ENCODE measurements around the gene PADI6. TPM values are rescaled to one million over a fixed set of nuclear protein-coding genes. Genes with fewer than 3 reads are reported as not detected.

PADI6 gene
- total RNA-seq, 1 experiment from 2014 or later: not detected

DNA sequence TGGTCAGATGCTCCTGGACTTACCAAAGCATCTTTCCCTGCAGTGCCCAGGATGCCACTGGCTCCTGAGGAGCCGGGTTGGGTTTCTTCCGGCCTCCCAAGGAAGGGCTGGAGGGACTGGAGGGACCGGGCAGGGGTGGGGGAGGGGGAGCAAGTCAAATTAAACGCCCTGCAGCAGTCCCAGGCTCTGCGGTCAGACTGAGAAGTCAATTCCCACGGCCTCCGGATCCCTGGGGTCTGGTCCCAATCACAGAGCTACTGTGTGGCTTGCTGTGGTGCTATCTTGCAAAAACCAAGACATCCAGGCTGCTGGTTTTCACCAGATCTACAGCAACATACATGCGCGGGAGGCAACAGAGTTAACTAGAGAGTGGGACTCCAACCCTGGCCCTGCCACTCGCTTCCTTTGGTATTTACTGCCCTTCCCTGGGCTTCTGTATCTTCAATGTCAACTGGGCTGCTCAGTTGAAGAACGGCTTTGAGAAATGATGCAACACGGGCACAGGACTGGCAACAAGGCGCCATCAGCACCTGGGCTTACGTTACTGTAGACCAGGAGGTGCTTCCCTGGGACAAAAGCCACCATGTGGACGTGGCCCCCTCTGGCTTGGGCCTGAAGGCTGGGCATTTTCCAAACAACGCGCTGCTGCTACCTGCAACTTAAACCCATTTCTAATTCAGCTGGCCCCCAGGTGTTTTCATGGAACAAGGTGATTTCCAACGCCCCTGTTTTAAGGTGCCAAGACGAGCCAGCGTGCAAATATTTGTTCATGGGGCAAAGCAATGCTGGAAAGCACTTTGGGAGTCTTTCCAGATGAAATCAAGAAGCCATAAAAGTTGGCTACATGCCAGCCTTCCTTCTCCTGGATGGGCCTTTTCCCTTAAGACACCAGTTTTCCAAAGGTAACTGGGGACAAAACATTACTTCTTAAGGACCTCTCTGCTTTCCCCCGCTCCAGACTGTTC, 56.0 kb downstream of the PADI6 start:
- Histone ChIP-seq H3K27me3 (no peaks in the 10 kb centered on the region), H3K27ac (no peak overlapping the region), H3K4me3 (no peak overlapping the region), H3K36me3 (peaks cover 91% of the 10 kb centered on the region), H3K9me3 (replicated peaks) (no peaks in the 10 kb centered on the region), H3K4me1 (no peaks in the 10 kb centered on the region)
- no peak for DNase-seq

DNA sequence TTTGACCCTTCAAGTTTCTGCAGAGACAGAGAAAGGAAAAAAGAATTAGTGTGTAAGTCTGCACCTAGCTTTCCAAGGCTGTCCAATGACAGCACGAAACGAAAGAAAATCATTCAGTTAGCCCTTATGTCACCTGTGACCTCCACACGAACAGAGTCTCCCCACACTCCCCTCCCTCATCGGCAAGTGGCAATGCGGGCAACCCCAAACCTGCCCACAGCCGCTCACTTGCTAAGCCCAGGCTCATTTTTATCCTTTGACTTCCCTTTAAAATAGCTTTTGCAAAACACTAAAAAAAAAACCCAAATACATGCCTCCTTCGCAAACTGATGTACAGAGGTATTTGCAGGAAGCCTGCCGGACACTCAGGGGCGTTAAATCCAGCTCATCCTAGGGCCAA, 57.2 kb downstream of the PADI6 start:
- Histone ChIP-seq H3K4me1 (no peaks in the 10 kb centered on the region), H3K27me3 (no peaks in the 10 kb centered on the region), H3K4me3 (no peak overlapping the region), H3K27ac (no peak overlapping the region), H3K36me3 (peaks cover 91% of the 10 kb centered on the region), H3K9me3 (replicated peaks) (no peaks in the 10 kb centered on the region)
- no peak for DNase-seq

DNA sequence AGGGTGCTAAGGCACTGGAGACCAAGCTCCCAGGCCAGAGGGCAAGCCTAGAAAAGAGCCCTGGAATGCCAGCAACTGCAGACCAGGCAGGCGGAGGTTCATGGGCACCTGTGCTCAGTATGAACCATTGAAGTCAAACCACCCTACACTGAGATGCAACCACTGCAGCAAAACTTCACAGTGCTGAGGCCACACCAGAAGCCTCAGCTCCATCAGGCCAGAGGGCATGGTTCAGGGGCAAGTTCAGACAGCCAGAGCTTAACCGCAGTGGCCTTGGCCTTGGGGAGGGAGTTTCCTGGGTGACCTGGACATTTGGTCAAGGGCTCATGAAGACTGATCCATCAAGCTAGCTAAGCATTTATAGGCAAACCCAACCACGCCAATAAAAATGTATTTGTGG, 60.4 kb downstream of the PADI6 start:
- peaks cover 83% of the 10 kb centered on the region for H3K36me3 ChIP-seq

DNA sequence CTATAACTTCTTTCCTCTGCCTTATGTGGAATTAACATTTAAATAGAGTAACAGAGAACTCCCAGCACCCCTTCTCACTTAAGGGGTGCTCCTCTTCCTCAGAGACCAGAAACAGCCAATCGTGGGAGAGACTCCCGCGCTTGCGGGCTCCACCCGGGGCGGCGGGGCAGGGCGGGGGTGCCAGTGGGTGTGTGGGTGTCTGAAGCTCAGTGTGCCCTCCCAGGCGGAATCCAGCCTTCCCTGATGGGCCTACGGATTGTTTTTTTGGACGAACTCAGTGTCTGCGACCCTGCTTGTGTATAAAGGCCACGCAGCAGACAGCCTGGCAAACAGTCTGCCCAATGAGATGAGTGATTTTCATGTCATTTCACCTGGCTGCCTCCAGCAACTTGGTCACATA, 61.3 kb downstream of the PADI6 start:
- H3K27me3 ChIP-seq: no peaks in the 10 kb centered on the region
- H3K9me3 ChIP-seq (replicated peaks): no peaks in the 10 kb centered on the region
- H3K36me3 ChIP-seq: peaks cover 75% of the 10 kb centered on the region
- DNase-seq: no peak
- no peak overlapping the region for H3K4me3 ChIP-seq
- H3K27ac ChIP-seq: no peak overlapping the region
- no peaks in the 10 kb centered on the region for H3K4me1 ChIP-seq

More for the DNA sequence above, 60.4 kb downstream of the PADI6 start:
- no peak overlapping the region for H3K27ac ChIP-seq
- H3K4me1 ChIP-seq: no peaks in the 10 kb centered on the region
- H3K27me3 ChIP-seq: no peaks in the 10 kb centered on the region
- no peak for DNase-seq
- H3K9me3 ChIP-seq (replicated peaks): no peaks in the 10 kb centered on the region
- no peak overlapping the region for H3K4me3 ChIP-seq

GRCh38 chr1:17434016-17434415, 62.0 kb downstream of the PADI6 start:
- Histone ChIP-seq H3K36me3 (peaks cover 70% of the 10 kb centered on the region), H3K27ac (no peak overlapping the region), H3K27me3 (no peaks in the 10 kb centered on the region), H3K4me1 (no peaks in the 10 kb centered on the region), H3K4me3 (no peak overlapping the region), H3K9me3 (replicated peaks) (no peaks in the 10 kb centered on the region)
- DNase-seq: no peak

DNA sequence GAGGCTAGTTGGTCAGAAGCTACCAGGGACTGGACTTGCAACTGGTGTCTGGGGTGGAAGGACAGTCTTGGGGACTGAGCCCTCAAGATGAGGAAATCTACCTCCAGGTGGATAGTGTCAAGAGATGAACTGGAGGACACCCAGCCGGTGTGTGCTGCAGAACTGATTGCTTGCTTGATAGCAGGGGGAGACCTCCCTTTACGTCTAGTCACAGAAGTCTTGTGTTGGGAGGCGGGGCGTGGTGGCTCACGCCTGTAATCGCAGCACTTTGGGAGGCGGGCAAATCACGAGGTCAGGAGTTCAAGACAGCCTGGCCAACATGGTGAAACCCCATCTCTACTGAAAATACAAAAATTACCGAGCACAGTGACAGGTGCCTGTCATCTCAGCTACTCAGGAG, 62.6 kb downstream of the PADI6 start:
- Histone ChIP-seq H3K4me3 (no peak overlapping the region), H3K9me3 (replicated peaks) (no peaks in the 10 kb centered on the region), H3K4me1 (no peaks in the 10 kb centered on the region), H3K27me3 (no peaks in the 10 kb centered on the region), H3K36me3 (peaks cover 64% of the 10 kb centered on the region), H3K27ac (no peak overlapping the region)
- no peak for DNase-seq

GRCh38 chr1:17436380-17437174, 64.6 kb downstream of the PADI6 start:
- DNase-seq: no peak
- no peak overlapping the region for H3K27ac ChIP-seq
- peak overlapping the region; percentile 88 for H3K4me3 ChIP-seq
- no peaks in the 10 kb centered on the region for H3K27me3 ChIP-seq
- peaks cover 51% of the 10 kb centered on the region for H3K36me3 ChIP-seq
- peaks cover 10% of the 10 kb centered on the region for H3K4me1 ChIP-seq
- no peaks in the 10 kb centered on the region for H3K9me3 ChIP-seq (replicated peaks)

DNA sequence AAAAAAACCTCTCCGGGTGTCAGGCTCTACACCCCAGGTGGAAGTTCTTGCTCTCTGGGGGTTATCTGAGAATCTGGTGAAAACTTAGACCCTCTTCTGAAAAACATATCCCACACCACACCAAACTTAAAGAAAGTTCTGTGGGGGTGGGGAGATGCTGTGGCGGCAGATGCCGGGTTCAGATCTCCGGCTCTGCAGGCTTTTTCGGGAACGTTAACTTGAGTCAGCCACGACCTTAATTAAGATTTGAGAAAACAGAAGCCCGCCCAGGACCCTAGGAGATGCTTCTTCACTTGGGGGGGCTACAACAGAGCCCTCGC, 65.2 kb downstream of the PADI6 start:
- H3K4me3 ChIP-seq: peak overlapping the region; percentile 88
- H3K27ac ChIP-seq: no peak overlapping the region; the same call in 1 of the 2 replicates
- peaks cover 12% of the 10 kb centered on the region for H3K4me1 ChIP-seq
- no peak for DNase-seq
- H3K36me3 ChIP-seq: peaks cover 46% of the 10 kb centered on the region
- H3K27me3 ChIP-seq: no peaks in the 10 kb centered on the region
- no peaks in the 10 kb centered on the region for H3K9me3 ChIP-seq (replicated peaks)

DNA sequence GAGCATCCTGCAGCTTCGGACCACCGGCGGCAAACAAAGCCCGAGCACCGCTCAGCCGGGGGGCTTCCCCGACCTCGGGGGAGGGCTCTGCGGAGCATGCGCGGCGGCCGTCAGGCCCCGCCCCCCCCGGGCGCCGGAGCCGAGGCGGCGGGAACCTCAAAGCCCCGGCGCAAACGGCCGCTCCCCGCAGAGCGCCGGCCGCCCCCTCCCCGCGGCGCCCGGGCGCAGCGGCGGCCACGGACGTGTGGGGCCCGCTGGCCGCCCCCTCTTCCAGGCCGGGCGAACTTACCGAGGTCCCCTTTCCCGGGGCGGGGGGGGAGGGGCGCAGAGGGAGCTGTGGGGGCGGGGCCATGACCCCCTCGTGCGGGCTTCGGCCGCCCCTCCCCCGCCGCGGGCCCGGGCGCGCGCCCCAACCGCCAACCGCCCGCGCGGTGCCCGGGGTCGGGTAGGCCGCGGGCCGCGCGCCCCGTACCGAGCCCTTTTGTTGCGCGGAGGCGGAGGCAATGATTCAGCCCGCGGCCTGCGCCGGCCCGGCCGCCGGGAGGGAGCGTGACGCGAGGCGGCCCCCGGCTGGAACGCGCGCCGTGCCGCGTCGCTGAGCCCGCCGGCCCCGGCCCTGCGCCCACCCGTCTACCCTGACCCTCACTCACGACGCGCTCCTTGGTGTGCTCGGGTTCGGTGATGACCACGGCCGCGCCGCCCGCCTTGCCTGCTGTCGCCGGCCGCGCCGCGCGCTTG, 65.8 kb downstream of the PADI6 start:
- H3K9me3 ChIP-seq (replicated peaks): no peaks in the 10 kb centered on the region
- no peaks in the 10 kb centered on the region for H3K27me3 ChIP-seq
- H3K27ac ChIP-seq: peak overlapping the region; percentile 74; the same call in 1 of the 2 replicates
- peaks cover 41% of the 10 kb centered on the region for H3K36me3 ChIP-seq
- H3K4me3 ChIP-seq: peak overlapping the region; percentile 88
- H3K4me1 ChIP-seq: peaks cover 12% of the 10 kb centered on the region
- DNase-seq: peak; percentile 43 to 65

- DNase-seq: peak; percentile 84 to 86
Observed at GRCh38 chr1:17438318-17439249, 66.6 kb downstream of the PADI6 start.

DNA sequence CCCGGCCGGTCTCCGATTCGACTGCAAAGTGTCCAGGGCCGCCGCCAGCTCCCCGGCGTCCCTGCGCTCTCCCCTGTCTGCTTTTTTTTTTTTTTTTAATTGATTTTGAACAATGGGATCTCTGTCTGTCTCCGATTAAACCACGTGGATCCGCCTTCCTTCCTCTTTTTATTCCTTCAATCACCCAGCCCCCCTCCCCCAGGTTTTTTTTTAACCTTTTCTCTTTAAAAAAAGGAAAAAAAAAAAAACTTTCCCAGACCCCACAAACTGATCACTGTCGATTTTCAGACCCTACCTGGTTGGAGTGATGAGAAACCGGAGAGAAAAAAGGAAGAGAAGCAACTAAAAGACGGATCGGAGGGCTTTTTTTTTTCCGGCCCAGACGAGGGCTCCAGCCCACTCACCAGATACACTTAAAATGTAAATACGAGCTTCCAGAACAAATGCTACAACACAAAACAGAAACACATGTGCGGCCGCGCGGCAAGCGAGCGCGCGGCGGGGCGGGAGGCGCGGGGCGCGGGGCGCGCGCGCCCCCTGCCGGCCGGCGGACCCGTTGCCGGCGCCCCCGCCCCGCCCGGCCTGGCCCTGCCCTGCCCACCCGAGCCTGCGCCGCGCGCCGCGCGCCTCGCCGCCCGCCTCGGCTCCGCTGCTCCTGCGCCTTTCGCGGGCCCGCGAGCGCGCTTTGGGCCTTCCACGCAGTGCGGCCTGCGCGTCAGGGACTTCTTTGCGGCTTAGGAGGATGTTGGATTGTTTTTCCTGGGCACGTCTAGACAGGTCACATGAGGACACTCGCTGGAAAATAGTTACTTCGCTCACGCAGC, 67.5 kb downstream of the PADI6 start, which contains the start of gene RCC2:
Gene RCC2, minus strand, starts transcription at position 428 of the 824 bp plus-strand sequence. CDS start 1,163 bp downstream, outside the sequence.
- peaks cover 24% of the 10 kb centered on the region for H3K36me3 ChIP-seq
- DNase-seq: peak; percentile 69 to 79
- no peaks in the 10 kb centered on the region for H3K9me3 ChIP-seq (replicated peaks)
- peaks cover 12% of the 10 kb centered on the region for H3K4me1 ChIP-seq
- peak within 1 kb of the TSS; percentile 88 for H3K4me3 ChIP-seq
- peak within 1 kb of the TSS; percentile 74 for H3K27ac ChIP-seq
- no peaks in the 10 kb centered on the region for H3K27me3 ChIP-seq

More at GRCh38 chr1:17438318-17439249, 66.6 kb downstream of the PADI6 start:
- no peaks in the 10 kb centered on the region for H3K27me3 ChIP-seq
- no peaks in the 10 kb centered on the region for H3K9me3 ChIP-seq (replicated peaks)
- H3K4me3 ChIP-seq: peak overlapping the region; percentile 88
- H3K36me3 ChIP-seq: peaks cover 33% of the 10 kb centered on the region
- peaks cover 12% of the 10 kb centered on the region for H3K4me1 ChIP-seq
- peak overlapping the region; percentile 74 for H3K27ac ChIP-seq

- Histone ChIP-seq H3K4me3 (peak overlapping the region; percentile 88), H3K27ac (no peak overlapping the region; the same call in 1 of the 2 replicates), H3K27me3 (no peaks in the 10 kb centered on the region), H3K4me1 (peaks cover 12% of the 10 kb centered on the region), H3K36me3 (peaks cover 16% of the 10 kb centered on the region), H3K9me3 (replicated peaks) (no peaks in the 10 kb centered on the region)
- DNase-seq: peak in 1 of 2 experiments; percentile 27
Observed at GRCh38 chr1:17440074-17440826, 68.3 kb downstream of the PADI6 start.
